ENCODE data around the gene POU2AF3. TPM values are rescaled to one million over a fixed set of nuclear protein-coding genes. Genes with fewer than 3 reads are reported as not detected.

The POU2AF3 gene
- total and polyA plus RNA-seq, 2 of the 4 experiments (the other 2 are of a cell fraction) = 0.17 TPM; not detected in 1

DNA sequence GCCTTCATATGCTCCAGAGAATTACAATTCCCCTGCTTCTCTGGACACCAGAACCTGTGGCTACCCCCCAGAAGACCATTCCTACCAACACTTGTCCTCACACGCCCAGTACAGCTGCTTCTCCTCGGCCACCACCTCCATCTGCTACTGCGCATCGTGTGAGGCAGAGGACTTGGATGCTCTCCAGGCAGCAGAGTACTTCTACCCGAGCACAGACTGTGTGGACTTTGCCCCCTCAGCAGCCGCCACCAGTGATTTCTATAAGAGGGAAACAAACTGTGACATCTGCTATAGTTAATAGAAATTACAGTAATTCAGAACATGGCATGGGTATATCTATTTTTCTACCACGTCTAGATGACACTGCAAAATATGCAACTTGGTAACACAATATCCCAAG is 9.8 kb downstream of the POU2AF3 start:
- Histone ChIP-seq H3K14ac (replicated peaks; ENCODE audit: low read depth, low read length) (no peak overlapping the region), H2AK9ac (replicated peaks; ENCODE audit: low read depth, low read length, poor library complexity) (no peak overlapping the region), H3K9ac (ENCODE audit: low read depth, low read length) (no peak overlapping the region), H3K79me1 (ENCODE audit: low read depth in 1 of 2, low read length in 2 of 2) (no peaks in the 10 kb centered on the region), H4K5ac (ENCODE audit: low read depth, low read length) (no peak overlapping the region), H3K18ac (ENCODE audit: low read depth, low read length) (no peak overlapping the region), H2AFZ (replicated peaks; ENCODE audit: low read length, poor library complexity) (no peak overlapping the region), H4K8ac (ENCODE audit: low read depth in 2 of 2, low read length in 2 of 2) (no peak overlapping the region), H2BK5ac (ENCODE audit: low read depth, low read length, poor library complexity, severe bottlenecking) (no peak overlapping the region), H2BK120ac (ENCODE audit: low read depth, low read length) (no peak overlapping the region), H4K91ac (ENCODE audit: insufficient read depth, low read depth, low read length) (no peak overlapping the region), H3K27ac (ENCODE audit: insufficient read depth, low read length) (no peak overlapping the region), H3K9me1 (ENCODE audit: insufficient read depth, low read length) (no peaks in the 10 kb centered on the region), H3K23ac (ENCODE audit: low read depth, low read length) (no peak overlapping the region), H3K4ac (ENCODE audit: low read depth, low read length) (no peak overlapping the region), H2AK5ac (ENCODE audit: low read depth, low read length) (no peak overlapping the region), H3K56ac (ENCODE audit: extremely low read depth, insufficient read depth, low read length) (no peak overlapping the region), H3K36me3 (ENCODE audit: control insufficient read depth, insufficient read depth, low read length) (no peaks in the 10 kb centered on the region), H3K4me2 (ENCODE audit: low read depth, low read length) (no peak overlapping the region; the same call in 1 of the 2 replicates), H4K20me1 (ENCODE audit: insufficient read depth, low read length) (no peaks in the 10 kb centered on the region), H3K4me3 (ENCODE audit: insufficient read depth, low read depth, low read length) (no peak overlapping the region), H3K9me3 (ENCODE audit: control insufficient read depth, insufficient read depth, low read length) (no peaks in the 10 kb centered on the region; the same call in 1 of the 2 replicates), H2BK20ac (ENCODE audit: low read depth, low read length) (no peak overlapping the region), H3K4me1 (ENCODE audit: control insufficient read depth, insufficient read depth, low read length) (0 out of 2 replicates have a peak, but pooled peaks cover 1% of the 10 kb centered on the region), H2BK15ac (ENCODE audit: low read depth, low read length) (no peak overlapping the region), H3K27me3 (ENCODE audit: control insufficient read depth, insufficient read depth, low read length) (peaks cover 61% of the 10 kb centered on the region)
- DNase-seq = peak; percentile 39
- dilution Hi-C loops (cut with HindIII; ENCODE audit: low sequenced_read_pairs, unreplicated experiment) = no loop called here
- in situ Hi-C loops (cut with MboI; ENCODE audit: low sequenced_read_pairs) = no loop called here
- no CpG with 5 or more reads among the region's 7 CpGs for WGBS, 2 experiments (ENCODE audit: extremely low coverage in 2 of 2, insufficient read length in 1 of 2)
- TF ChIP-seq NFE2L2 (IDR thresholded peaks at IDR 0.05; ENCODE audit: low read depth, low read length) = peak; percentile 17; the same call in 1 of the 2 replicates
- no peak for TF ChIP-seq RFX5 (IDR thresholded peaks at IDR 0.05; ENCODE audit: low read depth, low read length)
- no peak for TF ChIP-seq POLR2A (IDR thresholded peaks at IDR 0.05; ENCODE audit: low read depth, low read length)
- TF ChIP-seq RCOR1 (IDR thresholded peaks at IDR 0.05; ENCODE audit: insufficient replicate concordance, low read length) = no peak
- TF ChIP-seq SMC3 (IDR thresholded peaks at IDR 0.05; ENCODE audit: low read depth, low read length) = no peak
- TF ChIP-seq MAFK (IDR thresholded peaks at IDR 0.05; ENCODE audit: low read depth, low read length) = no peak
- no peak for TF ChIP-seq RAD21 (IDR thresholded peaks at IDR 0.05; ENCODE audit: low read length)
- no peak for TF ChIP-seq CEBPB (IDR thresholded peaks at IDR 0.05; ENCODE audit: low read depth, low read length)
- POLR2A ChIA-PET (ENCODE audit: unreplicated experiment) = no interaction called here
- CTCF ChIA-PET = no interaction called here
- no TSS peak for BruUV-seq (replicated peaks)
- peak; percentile 37; the same call in 1 of the 2 replicates for ATAC-seq (ENCODE audit: low read depth)
- intact Hi-C loops (cut with micrococcal nuclease) = no loop called here

Measured in IMR-90 (cell line).